Activated effector memory CD4-positive, alpha-beta T cell treated with anti-CD3 and anti-CD28 coated beads, Interleukin-2, amount 50 U/mL, for 16 hours (primary cell): ENCODE measurements around the gene WBP2NL.

Experiments used
- DNase-seq: peaks from one replicate; pipeline ENCODE4 v3.0.0-alpha.2; 2020

Gene WBP2NL

GRCh38 chr22:41979423-41980250 is 19.0 kb upstream of the WBP2NL start:
- no peak for DNase-seq

GRCh38 chr22:41982865-41983264 is 15.7 kb upstream of the WBP2NL start:
- no peak for DNase-seq

- DNase-seq = no peak
These were observed 14.8 kb upstream of the WBP2NL start for GRCh38 chr22:41983513-41984405.

- peak; percentile 27 for DNase-seq
These were observed 11.3 kb upstream of the WBP2NL start for GRCh38 chr22:41987276-41987675.

- DNase-seq = peak; percentile 34
These were observed 9.3 kb upstream of the WBP2NL start for GRCh38 chr22:41989246-41989645.

GRCh38 chr22:41991111-41991510 is 7.5 kb upstream of the WBP2NL start:
- peak; percentile 24 for DNase-seq

GRCh38 chr22:41992496-41992895 is 6.1 kb upstream of the WBP2NL start:
- peak; percentile 37 for DNase-seq

- DNase-seq = no peak
These were observed 3.4 kb upstream of the WBP2NL start for GRCh38 chr22:41995211-41995610.

- no peak for DNase-seq
These were observed 1.8 kb upstream of the WBP2NL start for GRCh38 chr22:41996826-41997225.

- no peak for DNase-seq
These were observed 1.9 kb downstream of the WBP2NL start for GRCh38 chr22:42000466-42000865.

GRCh38 chr22:42001121-42001520 is 2.5 kb downstream of the WBP2NL start:
- no peak for DNase-seq

GRCh38 chr22:42001706-42002105 is 3.1 kb downstream of the WBP2NL start:
- DNase-seq = no peak

- DNase-seq = no peak
These were observed 9.3 kb downstream of the WBP2NL start for GRCh38 chr22:42007922-42008321.

- no peak for DNase-seq
These were observed 12.2 kb downstream of the WBP2NL start for GRCh38 chr22:42010778-42011177.

- no peak for DNase-seq
These were observed 14.8 kb downstream of the WBP2NL start for GRCh38 chr22:42013385-42013784.

GRCh38 chr22:42016111-42016510 is 17.5 kb downstream of the WBP2NL start:
- DNase-seq = no peak

GRCh38 chr22:42018224-42018623 is 19.6 kb downstream of the WBP2NL start:
- DNase-seq = no peak

- no peak for DNase-seq
These were observed 23.0 kb downstream of the WBP2NL start for GRCh38 chr22:42021571-42021970.

GRCh38 chr22:42022162-42022847 is 23.7 kb downstream of the WBP2NL start:
- no peak for DNase-seq

GRCh38 chr22:42025421-42025820 is 26.8 kb downstream of the WBP2NL start:
- DNase-seq = no peak

GRCh38 chr22:42026705-42027104 is 28.1 kb downstream of the WBP2NL start:
- no peak for DNase-seq

- DNase-seq = no peak
These were observed 34.9 kb downstream of the WBP2NL start for GRCh38 chr22:42033263-42034181.
